Activated CD8-positive, alpha-beta memory T cell treated with anti-CD3 and anti-CD28 coated beads, Interleukin-2, amount 50 U/mL, for 4 hours (primary cell): ENCODE data around the gene SPTB.
"Not testable (repeated sequence)": the region's sequence is repeated elsewhere in the genome, so short reads cannot be mapped to it uniquely, and the experiment has no call there.

Experiments used
- DNase-seq: peaks from one replicate; pipeline ENCODE4 v3.0.0-alpha.2; 2020

SPTB gene

GRCh38 chr14:64879635-64880220 lies at the start of gene SPTB:
SPTB (minus strand) TSS chr14:64879907; CDS start chr14:64823094, 56,813 bp downstream.
- peak; percentile 78 for DNase-seq

- DNase-seq: no peak
Measured at GRCh38 chr14:64929014-64929359, 49.3 kb upstream of the SPTB start.

GRCh38 chr14:64928239-64929013 lies 48.7 kb upstream of the SPTB start:
- no peak for DNase-seq

- no peak for DNase-seq
Measured at GRCh38 chr14:64927031-64927430, 47.3 kb upstream of the SPTB start.

- DNase-seq: no peak
Measured at GRCh38 chr14:64926398-64926995, 46.8 kb upstream of the SPTB start.

GRCh38 chr14:64923015-64923414 lies 43.3 kb upstream of the SPTB start:
- no peak for DNase-seq

GRCh38 chr14:64920465-64920864 lies 40.8 kb upstream of the SPTB start:
- no peak for DNase-seq

GRCh38 chr14:64919618-64920017 lies 39.9 kb upstream of the SPTB start:
- DNase-seq: no peak

GRCh38 chr14:64919215-64919614 lies 39.5 kb upstream of the SPTB start:
- no peak for DNase-seq

- DNase-seq: no peak
Measured at GRCh38 chr14:64918216-64918615, 38.5 kb upstream of the SPTB start.

- DNase-seq: no peak
Measured at GRCh38 chr14:64915797-64916196, 36.1 kb upstream of the SPTB start.

- DNase-seq: no peak
Measured at GRCh38 chr14:64915029-64915424, 35.3 kb upstream of the SPTB start.

GRCh38 chr14:64914237-64915028 lies 34.7 kb upstream of the SPTB start, which contains the start of gene CHURC1:
CHURC1 (plus strand) TSS chr14:64914455; CDS start chr14:64914496, 41 bp downstream.
- peak; percentile 98 for DNase-seq

- DNase-seq: not testable (repeated sequence)
Measured at GRCh38 chr14:64913477-64913876, 33.8 kb upstream of the SPTB start.

GRCh38 chr14:64912261-64912660 lies 32.6 kb upstream of the SPTB start:
- no peak for DNase-seq

GRCh38 chr14:64910847-64911495 lies 31.3 kb upstream of the SPTB start:
- no peak for DNase-seq

GRCh38 chr14:64906022-64906421 lies 26.3 kb upstream of the SPTB start:
- DNase-seq: no peak

GRCh38 chr14:64899958-64900357 lies 20.3 kb upstream of the SPTB start:
- no peak for DNase-seq

- DNase-seq: no peak
Measured at GRCh38 chr14:64891839-64892375, 12.2 kb upstream of the SPTB start.

GRCh38 chr14:64891173-64891838 lies 11.6 kb upstream of the SPTB start:
- DNase-seq: no peak

- no peak for DNase-seq
Measured at GRCh38 chr14:64889352-64889751, 9.6 kb upstream of the SPTB start.

- no peak for DNase-seq
Measured at GRCh38 chr14:64885559-64885958, 5.9 kb upstream of the SPTB start.
